ENCODE results near the gene SRRD. TPM values are rescaled to one million over a fixed set of nuclear protein-coding genes. Genes with fewer than 3 reads are reported as not detected.

Gene SRRD
- polyA plus RNA-seq, 1 experiment, result 13.1 TPM

DNA sequence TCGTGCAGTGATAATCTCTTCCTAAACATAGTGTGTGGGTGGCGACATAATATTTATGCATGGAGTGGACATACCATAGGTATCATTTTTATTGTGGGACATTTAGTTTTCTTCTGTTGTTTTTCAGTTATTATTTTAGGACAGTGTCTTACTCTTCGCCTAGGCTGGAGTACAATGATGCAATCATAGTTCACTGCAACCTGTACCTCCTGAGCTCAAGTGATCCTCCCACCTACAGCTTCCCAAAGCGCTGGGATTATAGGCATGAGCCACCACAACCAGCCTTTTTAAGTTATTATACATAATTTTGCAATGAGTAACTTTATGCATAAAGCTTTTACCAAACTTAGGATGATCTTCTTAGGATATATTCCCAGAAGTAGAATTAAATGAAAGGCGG lies 2.7 kb downstream of the SRRD start:
- no peak for TF ChIP-seq CTCF (IDR thresholded peaks at IDR 0.05; ENCODE audit: insufficient read depth, low read depth, low read length)
- POLR2A ChIA-PET, result no interaction called here
- CTCF ChIA-PET, result no interaction called here

GRCh38 chr22:26487996-26488395 lies 4.3 kb downstream of the SRRD start:
- ChIA-PET POLR2A (no interaction called here), CTCF (no interaction called here)
- Histone ChIP-seq H3K36me3 (ENCODE audit: control insufficient read depth, insufficient read depth, low read length) (peaks cover 9% of the 10 kb centered on the region), H3K4me3 (ENCODE audit: low read depth, low read length) (no peak overlapping the region), H3K27me3 (ENCODE audit: control insufficient read depth, insufficient read depth, low read length) (no peaks in the 10 kb centered on the region)
- DNase-seq (ENCODE audit: low read depth), result no peak
- no peak for TF ChIP-seq CTCF (IDR thresholded peaks at IDR 0.05; ENCODE audit: insufficient read depth, low read depth, low read length)

More for the DNA sequence above, 2.7 kb downstream of the SRRD start:
- Histone ChIP-seq H3K4me3 (ENCODE audit: low read depth, low read length) (no peak overlapping the region), H3K36me3 (ENCODE audit: control insufficient read depth, insufficient read depth, low read length) (peaks cover 6% of the 10 kb centered on the region), H3K27me3 (ENCODE audit: control insufficient read depth, insufficient read depth, low read length) (no peaks in the 10 kb centered on the region)
- DNase-seq (ENCODE audit: low read depth), result no peak

DNA sequence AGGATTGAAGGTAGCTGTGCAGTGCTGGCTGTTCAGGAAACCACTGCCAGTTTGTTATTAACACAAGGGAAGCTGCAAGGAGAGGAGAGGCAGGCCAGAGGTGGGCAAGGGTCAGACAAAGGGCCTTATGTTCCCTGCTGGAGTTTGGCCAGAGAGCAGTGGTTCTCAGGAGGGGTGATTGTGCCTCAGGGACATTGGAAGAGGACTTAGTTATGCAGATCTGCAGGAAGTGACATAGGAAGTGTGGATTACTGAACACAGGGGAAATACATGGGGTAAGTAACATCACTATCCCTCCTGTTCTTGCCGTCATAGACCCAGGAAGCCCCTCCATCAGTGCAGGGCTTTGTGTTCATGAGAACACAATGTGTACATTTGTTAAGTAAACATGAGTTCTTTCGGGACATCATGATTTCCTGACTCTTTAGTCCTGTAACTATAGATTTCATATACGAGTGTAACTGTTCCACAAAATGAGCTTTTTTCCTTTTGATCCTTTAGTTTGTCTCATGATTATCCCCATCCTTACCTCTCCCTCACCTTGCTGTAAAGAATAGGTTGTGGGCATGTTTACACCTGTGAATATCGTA lies 5.9 kb downstream of the SRRD start:
- Histone ChIP-seq H3K27me3 (ENCODE audit: control insufficient read depth, insufficient read depth, low read length) (no peaks in the 10 kb centered on the region), H3K36me3 (ENCODE audit: control insufficient read depth, insufficient read depth, low read length) (peaks cover 16% of the 10 kb centered on the region), H3K4me3 (ENCODE audit: low read depth, low read length) (no peak overlapping the region)
- no peak for TF ChIP-seq CTCF (IDR thresholded peaks at IDR 0.05; ENCODE audit: insufficient read depth, low read depth, low read length)
- ChIA-PET POLR2A (no interaction called here), CTCF (interaction anchor here (2.1 kb wide), 1 partner anchor 14 kb away, joined by 10 read pairs; no protein-coding TSS in a partner anchor)
- DNase-seq (ENCODE audit: low read depth), result no peak

DNA sequence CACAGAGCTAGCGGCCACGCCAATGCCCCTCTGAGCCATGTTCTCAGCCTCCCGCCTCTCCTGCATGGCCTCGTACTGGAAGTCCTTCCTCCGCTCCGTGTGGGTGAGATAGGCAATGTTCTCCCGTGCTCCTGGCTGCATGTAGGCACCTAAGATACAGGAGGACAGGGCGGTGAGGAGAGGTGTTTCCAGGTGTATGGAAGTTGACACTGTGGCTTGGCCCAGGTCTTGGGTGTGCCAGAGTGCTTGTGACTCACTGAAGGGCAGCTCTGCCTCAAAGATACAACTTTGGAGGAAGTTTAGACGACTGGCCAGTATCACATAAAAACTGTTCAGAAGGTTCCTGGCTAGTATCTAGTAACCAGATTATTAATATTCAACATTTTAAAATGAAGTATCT lies 8.5 kb downstream of the SRRD start:
- CTCF ChIA-PET, result interaction anchor here (1.2 kb wide), 1 partner anchor 173 kb away, joined by 5 read pairs; no protein-coding TSS in a partner anchor

DNA sequence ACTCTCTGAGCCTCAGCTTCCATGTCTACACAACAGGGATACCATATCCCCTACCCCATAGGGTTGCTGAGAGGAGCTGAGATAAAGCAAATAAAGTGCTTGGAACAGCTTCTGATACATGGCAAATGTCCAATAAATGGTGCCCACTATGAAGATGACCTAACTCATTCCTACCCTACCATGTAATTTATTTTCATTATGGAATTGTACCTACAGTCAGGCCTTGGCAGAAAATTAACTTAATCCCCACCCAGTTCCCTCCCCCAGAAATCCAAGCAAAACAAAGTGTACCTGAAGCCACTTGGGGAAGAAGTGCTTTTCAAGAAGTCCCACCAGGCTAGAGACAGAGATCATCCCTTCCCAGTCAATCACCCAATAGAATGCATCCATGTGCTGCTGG lies 10.8 kb downstream of the SRRD start:
- CTCF ChIA-PET, result interaction anchor here (3.0 kb wide), 1 partner anchor 9 kb away, joined by 14 read pairs; no protein-coding TSS in a partner anchor
- Histone ChIP-seq H3K36me3 (ENCODE audit: control insufficient read depth, insufficient read depth, low read length) (peaks cover 32% of the 10 kb centered on the region), H3K27me3 (ENCODE audit: control insufficient read depth, insufficient read depth, low read length) (no peaks in the 10 kb centered on the region), H3K4me3 (ENCODE audit: low read depth, low read length) (no peak overlapping the region)
- no peak for DNase-seq (ENCODE audit: low read depth)
- POLR2A ChIA-PET, result no interaction called here
- TF ChIP-seq CTCF (IDR thresholded peaks at IDR 0.05; ENCODE audit: insufficient read depth, low read depth, low read length), result no peak

More for the DNA sequence above, 8.5 kb downstream of the SRRD start:
- Histone ChIP-seq H3K27me3 (ENCODE audit: control insufficient read depth, insufficient read depth, low read length) (no peaks in the 10 kb centered on the region), H3K4me3 (ENCODE audit: low read depth, low read length) (no peak overlapping the region), H3K36me3 (ENCODE audit: control insufficient read depth, insufficient read depth, low read length) (peaks cover 28% of the 10 kb centered on the region)
- TF ChIP-seq CTCF (IDR thresholded peaks at IDR 0.05; ENCODE audit: insufficient read depth, low read depth, low read length), result no peak
- POLR2A ChIA-PET, result no interaction called here
- no peak for DNase-seq (ENCODE audit: low read depth)
